ENCODE results near the gene GPRC5C.

- TF ChIP-seq, protein P1, sequence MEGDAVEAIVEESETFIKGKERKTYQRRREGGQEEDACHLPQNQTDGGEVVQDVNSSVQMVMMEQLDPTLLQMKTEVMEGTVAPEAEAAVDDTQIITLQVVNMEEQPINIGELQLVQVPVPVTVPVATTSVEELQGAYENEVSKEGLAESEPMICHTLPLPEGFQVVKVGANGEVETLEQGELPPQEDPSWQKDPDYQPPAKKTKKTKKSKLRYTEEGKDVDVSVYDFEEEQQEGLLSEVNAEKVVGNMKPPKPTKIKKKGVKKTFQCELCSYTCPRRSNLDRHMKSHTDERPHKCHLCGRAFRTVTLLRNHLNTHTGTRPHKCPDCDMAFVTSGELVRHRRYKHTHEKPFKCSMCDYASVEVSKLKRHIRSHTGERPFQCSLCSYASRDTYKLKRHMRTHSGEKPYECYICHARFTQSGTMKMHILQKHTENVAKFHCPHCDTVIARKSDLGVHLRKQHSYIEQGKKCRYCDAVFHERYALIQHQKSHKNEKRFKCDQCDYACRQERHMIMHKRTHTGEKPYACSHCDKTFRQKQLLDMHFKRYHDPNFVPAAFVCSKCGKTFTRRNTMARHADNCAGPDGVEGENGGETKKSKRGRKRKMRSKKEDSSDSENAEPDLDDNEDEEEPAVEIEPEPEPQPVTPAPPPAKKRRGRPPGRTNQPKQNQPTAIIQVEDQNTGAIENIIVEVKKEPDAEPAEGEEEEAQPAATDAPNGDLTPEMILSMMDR (IDR thresholded peaks at IDR 0.05) = no peak
- no peak for TF ChIP-seq EZH2 (IDR thresholded peaks at IDR 0.05)
- TF ChIP-seq EZH2phosphoT487 (IDR thresholded peaks at IDR 0.05) = no peak
Measured at GRCh38 chr17:74453665-74454196, 21.8 kb downstream of the GPRC5C start.
